H9 (cell line): ENCODE measurements around the gene ZMYND12. TPM values are rescaled to one million over a fixed set of nuclear protein-coding genes. Genes with fewer than 3 reads are reported as not detected.

Experiments used
- DNase-seq: peaks from one replicate; pipeline ENCODE4 v3.0.0-alpha.2; 2017
- H2AFZ ChIP-seq: one replicate; pipeline ENCODE4 v1.6.1; 2013; ENCODE audit warnings: mild to moderate bottlenecking, low read length, control low read depth, moderate library complexity
- H2AK5ac ChIP-seq: 2 replicates; pipeline ENCODE4 v1.6.1; 2013; ENCODE audit warnings: low read length, control low read depth, mixed read lengths; ENCODE audit not compliant: insufficient read length
- H2BK120ac ChIP-seq: one replicate; pipeline ENCODE4 v1.6.1; 2013; ENCODE audit warnings: low read depth, mild to moderate bottlenecking, low read length, control low read depth, inconsistent platforms; ENCODE audit not compliant: poor library complexity, severe bottlenecking
- H2BK12ac ChIP-seq: 2 replicates; pipeline ENCODE4 v1.6.1; 2013; ENCODE audit warnings: low read length, control low read depth, mixed read lengths, low read depth; ENCODE audit not compliant: insufficient read length
- H2BK15ac ChIP-seq: 2 replicates; pipeline ENCODE4 v1.6.1; 2013; ENCODE audit warnings: low read depth, low read length, control low read depth
- H2BK20ac ChIP-seq: one replicate; pipeline ENCODE4 v1.6.1; 2013; ENCODE audit warnings: low read depth, mild to moderate bottlenecking, low read length, control low read depth, inconsistent platforms; ENCODE audit not compliant: poor library complexity, severe bottlenecking
- H2BK5ac ChIP-seq: 2 replicates; pipeline ENCODE4 v1.6.1; 2013; ENCODE audit warnings: low read length, control low read depth, mixed read lengths; ENCODE audit not compliant: insufficient read length
- H3K14ac ChIP-seq: 2 replicates; pipeline ENCODE4 v1.6.1; 2013; ENCODE audit warnings: low read length, control low read depth; ENCODE audit not compliant: insufficient read depth
- H3K18ac ChIP-seq: 2 replicates; pipeline ENCODE4 v1.6.1; 2013; ENCODE audit warnings: low read depth, mild to moderate bottlenecking, mixed read lengths, low read length, control low read depth; ENCODE audit not compliant: insufficient read length
- H3K23ac ChIP-seq: 2 replicates; pipeline ENCODE4 v1.6.1; 2013; ENCODE audit warnings: low read length, control low read depth, mixed read lengths, low read depth; ENCODE audit not compliant: insufficient read length
- H3K23me2 ChIP-seq: 2 replicates; pipeline ENCODE4 v1.6.1; 2013; ENCODE audit warnings: low read depth, mild to moderate bottlenecking, mixed read lengths, low read length, control low read depth; ENCODE audit not compliant: insufficient read length, poor library complexity, severe bottlenecking
- H3K27ac ChIP-seq: 2 replicates; pipeline ENCODE4 v1.5.1; 2013; ENCODE audit warnings: low read length, control low read depth, mixed read lengths, low read depth; ENCODE audit not compliant: insufficient read length
- H3K27me3 ChIP-seq: 2 replicates; pipeline ENCODE4 v1.6.1; 2013; ENCODE audit warnings: low read length, control low read depth, inconsistent platforms; ENCODE audit not compliant: insufficient read depth
- H3K4ac ChIP-seq: 2 replicates; pipeline ENCODE4 v1.6.1; 2013; ENCODE audit warnings: low read depth, mild to moderate bottlenecking, control low read depth, inconsistent platforms, low read length, moderate library complexity
- H3K4me1 ChIP-seq: 2 replicates; pipeline ENCODE4 v1.6.1; 2013; ENCODE audit warnings: low read length, control low read depth, inconsistent platforms; ENCODE audit not compliant: insufficient read depth
- H3K4me2 ChIP-seq: 2 replicates; pipeline ENCODE4 v1.6.1; 2013; ENCODE audit warnings: low read length, control low read depth, mixed read lengths; ENCODE audit not compliant: insufficient read length, insufficient read depth
- H3K56ac ChIP-seq: 2 replicates; pipeline ENCODE4 v1.6.1; 2013; ENCODE audit warnings: low read depth, mild to moderate bottlenecking, mixed read lengths, low read length, control low read depth; ENCODE audit not compliant: insufficient read length
- H3K79me1 ChIP-seq: 2 replicates; pipeline ENCODE4 v1.6.1; 2013; ENCODE audit warnings: low read depth, mild to moderate bottlenecking, moderate library complexity, low read length, control low read depth, inconsistent platforms; ENCODE audit not compliant: insufficient read depth, poor library complexity, severe bottlenecking
- H3K79me2 ChIP-seq: 2 replicates; pipeline ENCODE4 v1.6.1; 2013; ENCODE audit warnings: low read length, control low read depth, inconsistent platforms; ENCODE audit not compliant: insufficient read depth
- H3K9ac ChIP-seq: 2 replicates; pipeline ENCODE4 v1.6.1; 2013; ENCODE audit warnings: low read length, control low read depth, mixed read lengths; ENCODE audit not compliant: insufficient read length; ENCODE audit errors: extremely low read depth
- H3K9me3 ChIP-seq: one replicate; pipeline ENCODE4 v1.6.1; 2013; ENCODE audit warnings: low read depth, low read length, inconsistent platforms; ENCODE audit not compliant: control insufficient read depth
- H3T11ph ChIP-seq: one replicate; pipeline ENCODE4 v1.6.1; 2013; ENCODE audit warnings: mild to moderate bottlenecking, low read length, control low read depth, inconsistent platforms
- H4K20me1 ChIP-seq: one replicate; pipeline ENCODE4 v1.6.1; 2013; ENCODE audit not compliant: control insufficient read depth, insufficient read length, insufficient read depth
- H4K5ac ChIP-seq: 2 replicates; pipeline ENCODE4 v1.6.1; 2013; ENCODE audit warnings: low read depth, mild to moderate bottlenecking, mixed read lengths, low read length, control low read depth; ENCODE audit not compliant: insufficient read length
- H4K8ac ChIP-seq: replicated peaks from 2 replicates; pipeline ENCODE4 v1.6.1; 2013; ENCODE audit warnings: low read length, control low read depth, mixed read lengths, low read depth; ENCODE audit not compliant: insufficient read length
- H4K91ac ChIP-seq: 2 replicates; pipeline ENCODE4 v1.6.1; 2013; ENCODE audit warnings: low read depth, mild to moderate bottlenecking, moderate library complexity, mixed read lengths, low read length, control low read depth; ENCODE audit not compliant: insufficient read length
- H3K27ac Mint-ChIP-seq, 3 experiments: 2 replicates in 2 of 3; 3 replicates in 1 of 3; pipeline ENCODE4 v1.8.0; 2020 to 2021; ENCODE audit warnings: mixed read lengths in 3 of 3, mild to moderate bottlenecking in 1 of 3, moderate library complexity in 1 of 3
- H3K27me3 Mint-ChIP-seq: 2 replicates; pipeline ENCODE4 v1.8.0; 2021; ENCODE audit warnings: low read depth, mild to moderate bottlenecking, moderate library complexity, mixed read lengths
- H3K36me3 Mint-ChIP-seq, 3 experiments: 2 replicates in 2 of 3; 3 replicates in 1 of 3; pipeline ENCODE4 v1.8.0; 2020 to 2021; ENCODE audit warnings: low read depth in 3 of 3, mixed read lengths in 3 of 3; ENCODE audit not compliant: insufficient read depth in 1 of 3
- H3K4me1 Mint-ChIP-seq, 2 experiments: 2 replicates each; pipeline ENCODE4 v1.8.0; 2020; ENCODE audit warnings: mixed read lengths in 2 of 2
- H3K4me3 Mint-ChIP-seq, 2 experiments: 2 replicates in 1 of 2; 3 replicates in 1 of 2; pipeline ENCODE4 v1.8.0; 2020 to 2021; ENCODE audit warnings: mild to moderate bottlenecking in 2 of 2, mixed read lengths in 2 of 2, moderate library complexity in 1 of 2
- H3K9me3 Mint-ChIP-seq, 2 experiments: 2 replicates in 1 of 2; 3 replicates in 1 of 2; pipeline ENCODE4 v1.8.0; 2020; ENCODE audit warnings: mild to moderate bottlenecking in 2 of 2, mixed read lengths in 2 of 2, moderate library complexity in 1 of 2
- WGBS: extraction: QIAGEN DNeasy Blood & Tissue Kit; methylation state at CpG from one replicate; pipeline ENCODE4 v1.1.7; 2013; ENCODE audit warnings: missing lambda C conversion rate, low lambda C conversion rate, mixed read lengths; ENCODE audit not compliant: insufficient read length; ENCODE audit errors: extremely low coverage; 5-methylcytosine and 5-hydroxymethylcytosine counted together
- total RNA-seq: library from RNA; stranded (reverse); gene quantifications from 2 replicates; pipeline ENCODE4 v1.2.1, GENCODE V29; 2021
- TF ChIP-seq, protein P1 (sequence below): fragments of 200-600 bp; sonication (generic); conservative IDR thresholded peaks from 3 replicates; pipeline ENCODE4 v1.8.0; 2021; ENCODE audit warnings: antibody characterized with exemption, mild to moderate bottlenecking

The ZMYND12 gene
- total RNA-seq, 1 experiment from 2014 or later: 0.42 TPM

DNA sequence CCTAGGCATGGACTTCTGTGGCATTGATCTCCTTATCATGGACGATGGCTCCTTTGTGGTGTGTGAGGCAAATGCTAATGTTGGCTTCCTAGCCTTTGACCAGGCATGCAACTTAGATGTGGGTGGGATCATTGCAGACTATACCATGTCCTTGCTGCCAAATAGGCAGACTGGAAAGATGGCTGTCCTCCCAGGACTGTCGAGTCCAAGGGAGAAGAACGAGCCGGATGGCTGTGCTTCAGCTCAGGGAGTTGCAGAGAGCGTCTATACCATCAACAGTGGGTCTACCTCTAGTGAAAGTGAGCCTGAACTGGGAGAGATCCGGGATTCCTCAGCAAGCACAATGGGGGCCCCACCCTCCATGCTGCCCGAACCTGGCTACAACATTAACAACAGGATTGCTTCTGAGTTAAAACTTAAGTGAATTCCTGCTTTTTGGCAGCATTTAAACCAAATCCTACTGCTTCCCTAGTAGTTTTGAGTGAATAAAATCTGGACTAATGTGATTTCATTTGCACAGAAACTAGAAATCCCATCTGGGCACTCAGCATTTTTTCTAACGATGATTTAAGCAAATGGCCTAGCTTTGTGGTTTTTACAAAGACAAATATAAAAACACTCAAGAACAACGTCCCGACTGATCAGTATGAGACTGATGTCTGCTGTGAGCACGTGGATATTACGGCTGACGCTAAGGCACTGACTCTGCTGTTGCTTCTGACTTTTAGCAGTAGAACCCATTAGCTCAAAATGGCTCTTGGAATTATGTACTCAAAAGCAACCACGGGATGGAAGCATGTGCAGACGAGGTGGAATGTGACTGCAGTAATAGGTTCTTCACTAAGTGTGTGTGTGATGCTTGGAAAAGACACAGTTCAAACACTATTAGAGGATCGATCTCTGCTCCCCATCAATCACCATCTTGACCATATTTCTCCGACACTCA, 41.0 kb downstream of the ZMYND12 start:
- Histone ChIP-seq H3K14ac (no peak overlapping the region), H3K56ac (no peak overlapping the region), H3K27me3 (no peaks in the 10 kb centered on the region), H3K4ac (no peak overlapping the region), H2BK20ac (no peak overlapping the region), H2BK15ac (no peak overlapping the region), H3K9me3 (no peaks in the 10 kb centered on the region), H4K20me1 (no peaks in the 10 kb centered on the region), H2BK12ac (no peak overlapping the region), H2BK120ac (no peak overlapping the region), H4K5ac (no peak overlapping the region), H3K4me2 (no peak overlapping the region), H3K27ac (no peak overlapping the region), H3K9ac (no peak overlapping the region), H4K91ac (no peak overlapping the region), H2AFZ (no peak overlapping the region), H3K18ac (no peak overlapping the region), H2AK5ac (no peak overlapping the region), H3T11ph (no peak overlapping the region), H3K4me1 (peaks cover 9% of the 10 kb centered on the region; the same call in 1 of the 2 replicates), H3K79me1 (no peaks in the 10 kb centered on the region), H3K23me2 (no peaks in the 10 kb centered on the region), H2BK5ac (no peak overlapping the region), H4K8ac (no peak overlapping the region), H3K79me2 (no peaks in the 10 kb centered on the region), H3K23ac (no peak overlapping the region)
- H3K36me3 Mint-ChIP-seq: peaks cover 0 to 18% (median 4%) of the 10 kb centered on the region in 3 experiments; a peak in 6 of 7 replicates
- peaks cover under 1% of the 10 kb centered on the region; the same call in 1 of the 2 replicates for H3K27me3 Mint-ChIP-seq
- peak overlapping the region in 1 of 3 experiments; percentile 1; a peak in 2 of 7 replicates for H3K27ac Mint-ChIP-seq
- no CpG with 5 or more reads among the region's 17 CpGs for WGBS
- peaks cover 27 to 28% of the 10 kb centered on the region in 2 experiments for H3K4me1 Mint-ChIP-seq
- H3K4me3 Mint-ChIP-seq: no peak overlapping the region
- TF ChIP-seq, protein P1, sequence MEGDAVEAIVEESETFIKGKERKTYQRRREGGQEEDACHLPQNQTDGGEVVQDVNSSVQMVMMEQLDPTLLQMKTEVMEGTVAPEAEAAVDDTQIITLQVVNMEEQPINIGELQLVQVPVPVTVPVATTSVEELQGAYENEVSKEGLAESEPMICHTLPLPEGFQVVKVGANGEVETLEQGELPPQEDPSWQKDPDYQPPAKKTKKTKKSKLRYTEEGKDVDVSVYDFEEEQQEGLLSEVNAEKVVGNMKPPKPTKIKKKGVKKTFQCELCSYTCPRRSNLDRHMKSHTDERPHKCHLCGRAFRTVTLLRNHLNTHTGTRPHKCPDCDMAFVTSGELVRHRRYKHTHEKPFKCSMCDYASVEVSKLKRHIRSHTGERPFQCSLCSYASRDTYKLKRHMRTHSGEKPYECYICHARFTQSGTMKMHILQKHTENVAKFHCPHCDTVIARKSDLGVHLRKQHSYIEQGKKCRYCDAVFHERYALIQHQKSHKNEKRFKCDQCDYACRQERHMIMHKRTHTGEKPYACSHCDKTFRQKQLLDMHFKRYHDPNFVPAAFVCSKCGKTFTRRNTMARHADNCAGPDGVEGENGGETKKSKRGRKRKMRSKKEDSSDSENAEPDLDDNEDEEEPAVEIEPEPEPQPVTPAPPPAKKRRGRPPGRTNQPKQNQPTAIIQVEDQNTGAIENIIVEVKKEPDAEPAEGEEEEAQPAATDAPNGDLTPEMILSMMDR: no peak
- DNase-seq: no peak
- H3K9me3 Mint-ChIP-seq: no peaks in the 10 kb centered on the region
